Activated T-cell treated with anti-CD3 and anti-CD28 coated beads, Interleukin-2, amount 50 U/mL, for 4 hours (primary cell): ENCODE measurements around the gene CDH6. TPM values are rescaled to one million over a fixed set of nuclear protein-coding genes. Genes with fewer than 3 reads are reported as not detected.

Source experiments
- ATAC-seq, 2 donors: fragments of 200-7000 bp; cut with Tn5 transposase; one replicate each; pipeline ENCODE4 v1.10.0; 2021
- DNase-seq: peaks from one replicate; pipeline ENCODE4 v3.0.0-alpha.2; 2020
- H3K27me3 Mint-ChIP-seq: one replicate; pipeline ENCODE4 v1.8.0; 2021; ENCODE audit warnings: low read depth, mixed read lengths
- H3K36me3 Mint-ChIP-seq: one replicate; pipeline ENCODE4 v1.8.0; 2022; ENCODE audit warnings: mixed read lengths; ENCODE audit not compliant: insufficient read depth
- H3K4me1 Mint-ChIP-seq: one replicate; pipeline ENCODE4 v1.8.0; 2021; ENCODE audit warnings: low read depth, mixed read lengths
- H3K4me3 Mint-ChIP-seq: one replicate; pipeline ENCODE4 v1.8.0; 2021; ENCODE audit warnings: mild to moderate bottlenecking, moderate library complexity, mixed read lengths
- H3K9me3 Mint-ChIP-seq: one replicate; pipeline ENCODE4 v1.8.0; 2021; ENCODE audit warnings: mixed read lengths
- total RNA-seq, 3 donors: library from RNA; stranded (reverse); gene quantifications; one replicate each; pipeline ENCODE4 v1.2.1, GENCODE V29; 2021

CDH6 gene
- total RNA-seq, 3 donors from 2014 or later = not detected

- H3K36me3 Mint-ChIP-seq = no peaks in the 10 kb centered on the region
- no peak for ATAC-seq
- no peak overlapping the region for H3K4me3 Mint-ChIP-seq
- H3K9me3 Mint-ChIP-seq = no peaks in the 10 kb centered on the region
- no peaks in the 10 kb centered on the region for H3K4me1 Mint-ChIP-seq
- no peaks in the 10 kb centered on the region for H3K27me3 Mint-ChIP-seq
- DNase-seq = no peak
These were observed 21.8 kb downstream of the CDH6 start for GRCh38 chr5:31215236-31215635.

GRCh38 chr5:31217446-31217845 lies 24.0 kb downstream of the CDH6 start:
- Mint-ChIP-seq H3K27me3 (peaks cover 1% of the 10 kb centered on the region), H3K9me3 (no peaks in the 10 kb centered on the region), H3K36me3 (no peaks in the 10 kb centered on the region), H3K4me3 (no peak overlapping the region), H3K4me1 (no peaks in the 10 kb centered on the region)
- DNase-seq = no peak
- ATAC-seq = no peak

- DNase-seq (no peak), ATAC-seq (no peak)
- H3K36me3 Mint-ChIP-seq = no peaks in the 10 kb centered on the region
- H3K4me1 Mint-ChIP-seq = no peaks in the 10 kb centered on the region
- H3K9me3 Mint-ChIP-seq = no peaks in the 10 kb centered on the region
- peaks cover 1% of the 10 kb centered on the region for H3K27me3 Mint-ChIP-seq
- H3K4me3 Mint-ChIP-seq = no peak overlapping the region
These were observed 25.5 kb downstream of the CDH6 start for GRCh38 chr5:31218978-31219377.

- no peaks in the 10 kb centered on the region for H3K9me3 Mint-ChIP-seq
- H3K27me3 Mint-ChIP-seq = peaks cover 1% of the 10 kb centered on the region
- H3K4me1 Mint-ChIP-seq = no peaks in the 10 kb centered on the region
- no peak for DNase-seq
- H3K36me3 Mint-ChIP-seq = no peaks in the 10 kb centered on the region
- no peak overlapping the region for H3K4me3 Mint-ChIP-seq
- ATAC-seq = no peak
These were observed 27.5 kb downstream of the CDH6 start for GRCh38 chr5:31221001-31221400.

GRCh38 chr5:31225118-31225517 lies 31.6 kb downstream of the CDH6 start:
- Mint-ChIP-seq H3K4me1 (no peaks in the 10 kb centered on the region), H3K9me3 (no peaks in the 10 kb centered on the region), H3K4me3 (no peak overlapping the region), H3K36me3 (no peaks in the 10 kb centered on the region), H3K27me3 (peaks cover 1% of the 10 kb centered on the region)
- no peak for DNase-seq
- ATAC-seq = no peak

GRCh38 chr5:31225613-31226012 lies 32.1 kb downstream of the CDH6 start:
- no peaks in the 10 kb centered on the region for H3K9me3 Mint-ChIP-seq
- H3K4me1 Mint-ChIP-seq = no peaks in the 10 kb centered on the region

GRCh38 chr5:31226651-31227050 lies 33.2 kb downstream of the CDH6 start:
- Mint-ChIP-seq H3K27me3 (no peaks in the 10 kb centered on the region), H3K4me1 (no peaks in the 10 kb centered on the region), H3K36me3 (no peaks in the 10 kb centered on the region), H3K9me3 (no peaks in the 10 kb centered on the region), H3K4me3 (no peak overlapping the region)
- ATAC-seq (no peak), DNase-seq (no peak)

More at GRCh38 chr5:31225613-31226012, 32.1 kb downstream of the CDH6 start:
- ATAC-seq (no peak), DNase-seq (no peak)
- H3K4me3 Mint-ChIP-seq = no peak overlapping the region
- no peaks in the 10 kb centered on the region for H3K36me3 Mint-ChIP-seq
- peaks cover 1% of the 10 kb centered on the region for H3K27me3 Mint-ChIP-seq

- Mint-ChIP-seq H3K36me3 (no peaks in the 10 kb centered on the region), H3K9me3 (no peaks in the 10 kb centered on the region), H3K4me3 (no peak overlapping the region), H3K27me3 (peaks cover 2% of the 10 kb centered on the region), H3K4me1 (no peaks in the 10 kb centered on the region)
- DNase-seq (no peak), ATAC-seq (no peak)
These were observed 35.8 kb downstream of the CDH6 start for GRCh38 chr5:31229266-31229665.

GRCh38 chr5:31231177-31231838 lies 37.8 kb downstream of the CDH6 start:
- Mint-ChIP-seq H3K4me3 (no peak overlapping the region), H3K9me3 (no peaks in the 10 kb centered on the region), H3K4me1 (no peaks in the 10 kb centered on the region), H3K27me3 (peaks cover 2% of the 10 kb centered on the region), H3K36me3 (no peaks in the 10 kb centered on the region)
- ATAC-seq = no peak
- no peak for DNase-seq

- Mint-ChIP-seq H3K4me1 (no peaks in the 10 kb centered on the region), H3K9me3 (no peaks in the 10 kb centered on the region), H3K27me3 (peaks cover 2% of the 10 kb centered on the region), H3K36me3 (no peaks in the 10 kb centered on the region), H3K4me3 (no peak overlapping the region)
- ATAC-seq (no peak), DNase-seq (no peak)
These were observed 38.9 kb downstream of the CDH6 start for GRCh38 chr5:31232273-31232888.

- H3K9me3 Mint-ChIP-seq = no peaks in the 10 kb centered on the region
- ATAC-seq = no peak
These were observed 41.9 kb downstream of the CDH6 start for GRCh38 chr5:31235381-31235780.

GRCh38 chr5:31236339-31236738 lies 42.9 kb downstream of the CDH6 start:
- no peak for ATAC-seq
- no peak for DNase-seq
- Mint-ChIP-seq H3K27me3 (peaks cover 2% of the 10 kb centered on the region), H3K4me3 (no peak overlapping the region), H3K36me3 (no peaks in the 10 kb centered on the region), H3K9me3 (no peaks in the 10 kb centered on the region), H3K4me1 (no peaks in the 10 kb centered on the region)

More at GRCh38 chr5:31235381-31235780, 41.9 kb downstream of the CDH6 start:
- H3K4me3 Mint-ChIP-seq = no peak overlapping the region
- H3K27me3 Mint-ChIP-seq = peaks cover 2% of the 10 kb centered on the region
- H3K4me1 Mint-ChIP-seq = no peaks in the 10 kb centered on the region
- no peaks in the 10 kb centered on the region for H3K36me3 Mint-ChIP-seq
- no peak for DNase-seq

- Mint-ChIP-seq H3K36me3 (no peaks in the 10 kb centered on the region), H3K4me3 (no peak overlapping the region), H3K9me3 (no peaks in the 10 kb centered on the region)
These were observed 43.7 kb downstream of the CDH6 start for GRCh38 chr5:31237174-31237573.

GRCh38 chr5:31238497-31238896 lies 45.0 kb downstream of the CDH6 start:
- Mint-ChIP-seq H3K4me3 (no peak overlapping the region), H3K4me1 (no peaks in the 10 kb centered on the region), H3K9me3 (no peaks in the 10 kb centered on the region), H3K36me3 (no peaks in the 10 kb centered on the region), H3K27me3 (peaks cover under 1% of the 10 kb centered on the region)
- DNase-seq (no peak), ATAC-seq (no peak)

More at GRCh38 chr5:31237174-31237573, 43.7 kb downstream of the CDH6 start:
- Mint-ChIP-seq H3K27me3 (peaks cover 2% of the 10 kb centered on the region), H3K4me1 (no peaks in the 10 kb centered on the region)
- DNase-seq = no peak
- no peak for ATAC-seq

- DNase-seq (no peak), ATAC-seq (no peak)
- Mint-ChIP-seq H3K4me1 (no peaks in the 10 kb centered on the region), H3K4me3 (no peak overlapping the region), H3K9me3 (no peaks in the 10 kb centered on the region), H3K36me3 (no peaks in the 10 kb centered on the region), H3K27me3 (no peaks in the 10 kb centered on the region)
These were observed 51.4 kb downstream of the CDH6 start for GRCh38 chr5:31244921-31245320.
